ENCODE measurements around the gene PANK2. TPM values are rescaled to one million over a fixed set of nuclear protein-coding genes. Genes with fewer than 3 reads are reported as not detected.

The PANK2 gene
- total RNA-seq, 1 experiment from 2014 or later = 41.6 TPM

GRCh38 chr20:3932277-3932676 is 43.1 kb downstream of the PANK2 start:
- no peaks in the 10 kb centered on the region for H3K27me3 ChIP-seq (ENCODE audit: insufficient read depth, low read length)
- H3K36me3 ChIP-seq (ENCODE audit: control insufficient read depth in 1 of 2, insufficient read depth in 2 of 2, low read length in 2 of 2) = no peaks in the 10 kb centered on the region; a peak in 1 of 4 replicates
- H3K9me3 ChIP-seq (ENCODE audit: control insufficient read depth in 1 of 2, insufficient read depth in 1 of 2, low read depth in 1 of 2, low read length in 2 of 2) = no peaks in the 10 kb centered on the region
- RAD21 ChIA-PET (ENCODE audit: low non-redundant PET in 1 of 2, low total read pairs in 2 of 2, uncharacterized antibody in 2 of 2, unreplicated experiment in 2 of 2) = no interaction called here
- no peak overlapping the region for H3K27ac ChIP-seq (ENCODE audit: low read depth, low read length)
- H3K4me2 ChIP-seq (ENCODE audit: low read length) = no peak overlapping the region
- no peak for TF ChIP-seq CTCF (IDR thresholded peaks at IDR 0.05 in 2 of 3, conservative IDR thresholded peaks at IDR 0.05 in 1 of 3; ENCODE audit: borderline replicate concordance in 1 of 3, insufficient read depth in 1 of 3, low read depth in 2 of 3, low read length in 2 of 3)
- TF ChIP-seq SP1 (IDR thresholded peaks at IDR 0.05; ENCODE audit: low read depth) = no peak
- no peak for TF ChIP-seq SRF (IDR thresholded peaks at IDR 0.05; ENCODE audit: low read depth)
- no peak for TF ChIP-seq ZBTB33 (IDR thresholded peaks at IDR 0.05; ENCODE audit: extremely low read depth, insufficient replicate concordance, low read length)
- no peak for TF ChIP-seq TCF7L2 (IDR thresholded peaks at IDR 0.05; ENCODE audit: borderline replicate concordance, extremely low read depth, insufficient read depth, insufficient read length)
- no peak overlapping the region for H2AFZ ChIP-seq (ENCODE audit: low read depth, low read length, poor library complexity, severe bottlenecking)
- CTCF ChIA-PET = no interaction called here
- no peaks in the 10 kb centered on the region for H4K20me1 ChIP-seq (ENCODE audit: insufficient read depth)
- no peaks in the 10 kb centered on the region for H3K4me1 ChIP-seq (ENCODE audit: control insufficient read depth in 1 of 2, insufficient read depth in 2 of 2, low read length in 2 of 2)
- H3K9me2 ChIP-seq (ENCODE audit: insufficient read depth) = no peaks in the 10 kb centered on the region
- BruUV-seq (replicated peaks) = no TSS peak
- no peaks in the 10 kb centered on the region for H3K79me2 ChIP-seq (ENCODE audit: insufficient read depth, low read length)
- intact Hi-C loops (cut with micrococcal nuclease) = no loop called here
- H3K9ac ChIP-seq (ENCODE audit: low read length) = no peak overlapping the region
- ATAC-seq (no peak), DNase-seq (ENCODE audit: low read depth, low spot score) (no peak)
- H3K4me3 ChIP-seq (replicated peaks in 1 of 2; ENCODE audit: low read depth in 1 of 2, low read length in 2 of 2) = no peak overlapping the region
- POLR2A ChIA-PET = no interaction called here
